ENCODE measurements around the gene SETD9. TPM values are rescaled to one million over a fixed set of nuclear protein-coding genes. Genes with fewer than 3 reads are reported as not detected.

SETD9 gene
- total and polyA plus RNA-seq, 7 donors = 6.6 to 34.2 (median 23.7) TPM

DNA sequence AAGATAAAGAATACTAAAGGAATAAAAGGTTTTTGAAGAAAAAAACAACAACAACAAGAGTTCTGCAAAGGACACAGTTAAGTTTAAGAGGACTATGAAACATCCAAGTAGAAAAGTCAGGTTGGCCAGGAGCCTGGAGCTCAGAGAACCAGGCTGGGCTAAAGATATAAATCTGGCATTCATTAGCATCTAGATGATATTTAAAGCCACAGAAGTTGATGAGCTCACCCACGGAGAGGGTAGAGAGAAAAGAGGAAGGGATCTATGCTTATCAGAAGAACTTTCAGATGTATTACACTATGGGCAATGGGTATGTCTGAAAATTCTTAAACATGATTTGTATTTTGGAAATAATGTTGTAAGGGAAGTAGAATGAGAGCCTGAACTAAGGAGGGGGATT, 32.6 kb downstream of the SETD9 start:
- Histone ChIP-seq H3K27ac (no peak overlapping the region), H3K4me1 (no peaks in the 10 kb centered on the region), H3K9me3 (no peaks in the 10 kb centered on the region), H3K4me3 (no peak overlapping the region), H3K36me3 (peaks cover 4 to 97% (median 21%) of the 10 kb centered on the region in 4 donors), H3K27me3 (no peaks in the 10 kb centered on the region)
- WGBS, 2 donors = 62 to 75% methylated on average over 1 of the region's 1 CpG
- intact Hi-C loops (cut with DNase I) = no loop called here
- TF ChIP-seq, protein P1, sequence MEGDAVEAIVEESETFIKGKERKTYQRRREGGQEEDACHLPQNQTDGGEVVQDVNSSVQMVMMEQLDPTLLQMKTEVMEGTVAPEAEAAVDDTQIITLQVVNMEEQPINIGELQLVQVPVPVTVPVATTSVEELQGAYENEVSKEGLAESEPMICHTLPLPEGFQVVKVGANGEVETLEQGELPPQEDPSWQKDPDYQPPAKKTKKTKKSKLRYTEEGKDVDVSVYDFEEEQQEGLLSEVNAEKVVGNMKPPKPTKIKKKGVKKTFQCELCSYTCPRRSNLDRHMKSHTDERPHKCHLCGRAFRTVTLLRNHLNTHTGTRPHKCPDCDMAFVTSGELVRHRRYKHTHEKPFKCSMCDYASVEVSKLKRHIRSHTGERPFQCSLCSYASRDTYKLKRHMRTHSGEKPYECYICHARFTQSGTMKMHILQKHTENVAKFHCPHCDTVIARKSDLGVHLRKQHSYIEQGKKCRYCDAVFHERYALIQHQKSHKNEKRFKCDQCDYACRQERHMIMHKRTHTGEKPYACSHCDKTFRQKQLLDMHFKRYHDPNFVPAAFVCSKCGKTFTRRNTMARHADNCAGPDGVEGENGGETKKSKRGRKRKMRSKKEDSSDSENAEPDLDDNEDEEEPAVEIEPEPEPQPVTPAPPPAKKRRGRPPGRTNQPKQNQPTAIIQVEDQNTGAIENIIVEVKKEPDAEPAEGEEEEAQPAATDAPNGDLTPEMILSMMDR (IDR thresholded peaks at IDR 0.05) = no peak
- TF ChIP-seq POLR2AphosphoS5 (IDR thresholded peaks at IDR 0.05) (no peak), EP300 (IDR thresholded peaks at IDR 0.05) (no peak), POLR2A (IDR thresholded peaks at IDR 0.05) (no peak)
- DNase-seq = no peak

DNA sequence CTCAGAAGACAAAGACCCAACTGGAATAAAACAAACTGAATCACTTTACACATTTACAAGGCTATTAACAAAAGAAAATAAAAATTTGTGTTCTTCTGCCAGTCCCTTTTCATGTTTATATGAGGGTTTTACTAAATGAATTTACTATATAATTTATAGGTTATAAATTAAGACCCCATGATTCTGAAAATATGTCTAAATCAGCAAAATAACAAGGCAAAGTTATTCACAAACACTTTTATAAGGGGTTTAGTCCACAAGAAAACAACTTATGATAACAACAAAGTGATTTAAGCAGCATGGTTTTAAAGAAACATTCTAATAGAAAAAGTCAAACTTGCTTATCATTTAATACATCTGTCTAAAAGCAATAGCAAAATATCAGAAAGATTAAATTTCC, 37.7 kb downstream of the SETD9 start:
- DNase-seq = no peak
- H3K36me3 ChIP-seq = peaks cover 0 to 47% (median 9%) of the 10 kb centered on the region in 4 donors
- H3K27ac ChIP-seq = no peak overlapping the region
- peaks cover 0 to 21% (median 16%) of the 10 kb centered on the region in 4 donors for H3K4me1 ChIP-seq
- intact Hi-C loops (cut with DNase I) = no loop called here
- TF ChIP-seq POLR2AphosphoS5 (IDR thresholded peaks at IDR 0.05) (no peak), POLR2A (IDR thresholded peaks at IDR 0.05) (no peak), EP300 (IDR thresholded peaks at IDR 0.05) (no peak)
- TF ChIP-seq, protein P1 (IDR thresholded peaks at IDR 0.05) = no peak
- no peaks in the 10 kb centered on the region for H3K27me3 ChIP-seq
- H3K4me3 ChIP-seq = no peak overlapping the region
- H3K9me3 ChIP-seq = no peaks in the 10 kb centered on the region

DNA sequence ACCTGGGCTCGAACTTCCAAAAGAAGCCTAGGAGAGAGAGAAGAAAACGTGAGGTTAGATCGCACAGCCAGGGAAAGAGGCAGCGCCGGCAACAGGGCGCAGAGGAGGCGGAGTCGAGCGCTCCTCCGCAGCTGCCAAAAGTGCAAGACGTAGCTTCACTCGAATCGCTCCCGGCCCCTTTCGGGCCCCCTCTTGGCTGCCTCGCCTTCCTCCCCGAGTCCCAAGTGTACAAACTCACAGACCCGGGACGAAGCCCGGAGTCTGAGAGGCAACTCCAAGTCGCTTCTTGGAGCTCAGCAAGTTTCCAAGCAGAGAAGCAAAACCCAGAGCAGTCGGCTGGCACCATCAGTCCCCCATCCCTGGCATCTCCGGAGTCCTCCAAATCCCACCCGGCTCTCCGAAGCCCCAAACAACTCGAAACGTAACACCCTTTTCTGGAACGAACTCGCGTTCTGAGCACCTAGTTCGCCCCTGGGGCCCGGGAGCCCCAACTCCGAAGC, 41.3 kb downstream of the SETD9 start:
- H3K9me3 ChIP-seq = no peaks in the 10 kb centered on the region
- WGBS, 2 donors = 0% methylated on average over 33 of the region's 33 CpGs
- H3K4me3 ChIP-seq = peak overlapping the region; percentile 70 to 95 (median 93)
- peaks cover 0 to 21% (median 16%) of the 10 kb centered on the region in 4 donors for H3K4me1 ChIP-seq
- peak overlapping the region; percentile 87 to 95 (median 92) for H3K27ac ChIP-seq
- peaks cover 0 to 11% (median 2%) of the 10 kb centered on the region in 4 donors for H3K36me3 ChIP-seq
- TF ChIP-seq, protein P1 (IDR thresholded peaks at IDR 0.05) = no peak
- TF ChIP-seq POLR2AphosphoS5 (IDR thresholded peaks at IDR 0.05) (peak in 2 of 4 donors; percentile 19 to 48), EP300 (IDR thresholded peaks at IDR 0.05) (no peak), POLR2A (IDR thresholded peaks at IDR 0.05) (no peak)
- DNase-seq = peak; percentile 86
- intact Hi-C loops (cut with DNase I) = loop anchor here (1.0 to 5.0 kb wide), 2 partner anchors 40 to 133 kb away; partner anchors contain the start of gene MAP3K1
- no peaks in the 10 kb centered on the region for H3K27me3 ChIP-seq

DNA sequence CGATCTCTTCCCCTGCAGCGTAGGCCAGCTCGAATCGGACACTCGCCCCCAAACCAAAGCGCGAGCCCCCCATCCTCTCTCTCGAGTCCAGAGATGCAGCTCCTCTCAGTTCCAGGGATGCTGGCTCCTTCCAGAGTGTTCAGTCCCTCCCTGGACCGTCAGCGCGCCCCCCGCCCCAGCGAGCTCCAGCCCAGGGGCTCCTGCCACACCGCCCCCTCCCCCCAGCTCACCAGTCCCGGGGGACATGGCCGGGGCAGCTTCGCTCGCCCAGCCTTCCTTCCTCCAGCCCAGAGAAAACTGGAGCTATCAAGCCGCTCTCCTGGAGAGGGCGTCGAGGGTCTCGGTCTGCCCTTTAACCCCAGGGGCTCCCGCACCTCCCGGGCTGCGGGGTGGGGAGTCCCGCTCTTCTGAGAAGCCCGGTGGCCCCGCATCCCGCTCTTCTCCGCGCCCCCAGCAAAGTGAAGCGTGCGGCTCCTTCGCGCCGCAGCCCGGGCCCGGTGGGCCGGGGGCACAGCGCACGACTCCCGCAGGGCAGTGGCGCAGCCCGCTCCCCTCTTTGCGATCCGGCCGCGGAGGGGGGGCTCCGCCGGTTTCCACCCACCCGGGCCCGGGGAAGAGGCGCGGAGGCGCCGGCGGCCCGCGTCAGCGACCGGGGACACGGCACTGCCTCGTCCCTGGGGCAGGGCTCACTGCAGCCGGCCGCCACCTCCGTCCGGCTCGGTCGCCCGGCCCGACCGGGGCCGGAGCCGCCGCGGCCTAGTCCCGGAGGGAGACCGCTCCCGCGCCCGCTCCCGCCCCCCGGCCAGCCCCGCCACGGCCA, 41.9 kb downstream of the SETD9 start:
- H3K27me3 ChIP-seq = no peaks in the 10 kb centered on the region
- intact Hi-C loops (cut with DNase I) = loop anchor here (1.0 to 5.0 kb wide), 2 partner anchors 41 to 134 kb away; partner anchors contain the start of gene MAP3K1

More for the DNA sequence above, 41.9 kb downstream of the SETD9 start:
- peak; percentile 66 for DNase-seq
- no peak for TF ChIP-seq POLR2A (IDR thresholded peaks at IDR 0.05)
- TF ChIP-seq, protein P1 (IDR thresholded peaks at IDR 0.05) = no peak
- no peak for TF ChIP-seq POLR2AphosphoS5 (IDR thresholded peaks at IDR 0.05)
- TF ChIP-seq EP300 (IDR thresholded peaks at IDR 0.05) = no peak
- Histone ChIP-seq H3K27ac (peak overlapping the region; percentile 87 to 95 (median 92)), H3K4me1 (peaks cover 0 to 21% (median 16%) of the 10 kb centered on the region in 4 donors), H3K4me3 (peak overlapping the region; percentile 70 to 95 (median 93)), H3K36me3 (peaks cover 0 to 5% (median 2%) of the 10 kb centered on the region in 4 donors), H3K9me3 (no peaks in the 10 kb centered on the region)
- 0 to 1% methylated on average over 85 of the region's 85 CpGs for WGBS, 2 donors
